ENCODE measurements around the gene NR4A3.

Gene NR4A3

DNA sequence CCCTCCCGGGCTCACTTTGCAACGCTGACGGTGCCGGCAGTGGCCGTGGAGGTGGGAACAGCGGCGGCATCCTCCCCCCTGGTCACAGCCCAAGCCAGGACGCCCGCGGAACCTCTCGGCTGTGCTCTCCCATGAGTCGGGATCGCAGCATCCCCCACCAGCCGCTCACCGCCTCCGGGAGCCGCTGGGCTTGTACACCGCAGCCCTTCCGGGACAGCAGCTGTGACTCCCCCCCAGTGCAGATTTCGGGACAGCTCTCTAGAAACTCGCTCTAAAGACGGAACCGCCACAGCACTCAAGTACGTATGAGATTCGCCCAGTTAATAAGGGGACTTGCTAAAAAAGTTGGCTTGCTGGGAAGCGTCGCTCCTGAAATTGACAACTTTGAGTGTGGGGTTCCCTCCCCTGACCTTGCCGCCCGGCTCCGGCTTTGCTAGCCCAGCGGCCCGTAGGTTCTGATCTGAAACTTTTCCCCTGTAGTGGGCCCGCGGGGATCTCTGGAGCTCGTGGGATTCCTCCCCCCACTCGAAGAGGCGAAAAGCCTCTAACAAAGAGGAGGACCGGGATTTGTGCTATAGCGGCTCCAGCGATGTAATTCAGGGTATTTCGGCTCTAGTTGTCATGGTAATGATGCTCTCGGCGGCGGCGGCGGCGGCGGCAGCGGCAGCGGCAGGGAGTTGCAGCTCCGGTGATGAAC lies 572 bp downstream of the NR4A3 start:
- peaks cover 27% of the 10 kb centered on the region for H3K27me3 ChIP-seq (ENCODE audit: insufficient read depth, low read depth, severe bottlenecking)

DNA sequence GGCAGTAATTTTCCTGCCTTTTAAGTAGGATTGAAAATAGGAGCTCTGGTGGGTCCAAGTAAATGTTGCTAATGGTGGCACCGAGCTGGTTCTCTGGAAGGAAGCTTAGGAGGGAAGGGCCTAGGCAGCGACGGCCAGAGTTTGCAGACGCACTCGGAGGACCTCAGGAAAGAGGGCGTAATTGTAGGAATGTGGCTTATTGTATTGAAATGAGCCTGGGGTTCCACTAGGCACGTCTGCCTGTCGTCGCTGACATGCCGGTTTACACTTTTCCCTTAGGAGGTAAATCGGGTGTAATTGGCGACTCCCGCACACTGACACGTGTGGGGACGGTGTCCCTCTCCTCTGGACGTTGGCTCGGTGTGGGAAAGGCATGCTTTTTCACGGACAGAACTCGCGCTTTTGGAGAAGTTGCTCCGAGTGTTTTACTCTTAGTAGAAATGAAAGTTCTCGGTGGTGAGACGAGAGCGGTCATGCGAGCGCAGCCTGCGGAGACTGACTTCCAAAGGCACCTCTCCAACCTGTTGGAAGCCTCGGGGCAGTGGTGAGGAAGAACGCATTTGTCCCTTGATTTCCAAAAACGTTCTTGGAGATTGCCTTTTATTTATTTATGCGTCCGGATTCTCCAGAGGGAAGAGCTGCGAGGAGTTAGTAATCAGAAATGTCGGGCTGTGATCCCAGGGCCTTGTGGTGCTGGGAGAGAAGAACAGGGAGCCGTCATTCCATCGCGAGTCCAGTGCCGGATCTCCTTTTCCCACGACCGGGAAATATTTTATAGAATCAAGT lies 1.3 kb downstream of the NR4A3 start:
- peaks cover 27% of the 10 kb centered on the region for H3K27me3 ChIP-seq (ENCODE audit: insufficient read depth, low read depth, severe bottlenecking)
- no peak for DNase-seq
- H3K27ac ChIP-seq: no peak overlapping the region
- peaks cover 5% of the 10 kb centered on the region for H3K36me3 ChIP-seq
- TF ChIP-seq CTCF (IDR thresholded peaks at IDR 0.05; ENCODE audit: low read depth, low read length): no peak
- peak overlapping the region; percentile 78 for H3K4me3 ChIP-seq (ENCODE audit: low read depth, low read length)
- H3K9me3 ChIP-seq (ENCODE audit: severe bottlenecking): no peaks in the 10 kb centered on the region

More for the DNA sequence above, 572 bp downstream of the NR4A3 start:
- Histone ChIP-seq H3K27ac (no peak overlapping the region), H3K9me3 (ENCODE audit: severe bottlenecking) (no peaks in the 10 kb centered on the region), H3K4me3 (ENCODE audit: low read depth, low read length) (peak overlapping the region; percentile 78), H3K36me3 (peaks cover 5% of the 10 kb centered on the region)
- TF ChIP-seq CTCF (IDR thresholded peaks at IDR 0.05; ENCODE audit: low read depth, low read length): no peak
- DNase-seq: peak; percentile 34

DNA sequence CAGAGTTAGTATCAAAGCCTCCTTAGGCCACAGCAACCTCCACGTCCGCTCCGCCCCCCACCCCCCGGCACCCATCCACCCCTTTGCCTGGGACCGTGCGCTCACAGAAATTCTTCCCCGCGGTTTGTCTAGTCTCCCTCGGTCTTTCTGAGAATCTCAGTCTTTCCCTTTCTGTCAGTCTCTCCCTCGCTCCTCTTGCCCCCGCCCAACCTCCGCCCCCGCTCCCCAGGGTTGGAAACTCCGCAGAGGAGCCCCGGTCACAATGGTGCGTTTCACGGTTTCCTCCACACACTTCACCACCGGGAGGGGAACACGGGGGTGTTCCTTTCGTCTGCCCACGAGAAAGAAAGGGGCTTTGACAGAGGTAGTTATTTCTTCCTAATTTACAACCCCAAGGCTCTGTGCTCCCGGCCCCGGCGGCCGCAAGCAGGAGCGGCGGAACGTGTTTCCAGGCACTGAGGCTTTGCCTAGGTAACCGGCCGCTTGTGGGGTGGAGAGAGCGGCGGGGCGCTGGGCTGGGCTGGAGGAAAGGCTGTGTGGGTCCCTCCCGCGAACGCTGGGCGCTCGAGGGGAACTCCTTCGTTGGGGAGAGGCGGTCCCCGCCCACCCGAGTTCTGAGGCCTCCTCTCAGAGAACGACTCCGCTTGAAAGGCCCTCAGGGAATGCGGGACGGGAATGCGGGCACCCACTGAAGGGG lies 2.1 kb downstream of the NR4A3 start:
- peak; percentile 41 for DNase-seq
- Histone ChIP-seq H3K36me3 (peaks cover 5% of the 10 kb centered on the region), H3K27ac (no peak overlapping the region), H3K9me3 (ENCODE audit: severe bottlenecking) (no peaks in the 10 kb centered on the region), H3K27me3 (ENCODE audit: insufficient read depth, low read depth, severe bottlenecking) (peaks cover 27% of the 10 kb centered on the region), H3K4me3 (ENCODE audit: low read depth, low read length) (peak overlapping the region; percentile 78)
- no peak for TF ChIP-seq CTCF (IDR thresholded peaks at IDR 0.05; ENCODE audit: low read depth, low read length)

DNA sequence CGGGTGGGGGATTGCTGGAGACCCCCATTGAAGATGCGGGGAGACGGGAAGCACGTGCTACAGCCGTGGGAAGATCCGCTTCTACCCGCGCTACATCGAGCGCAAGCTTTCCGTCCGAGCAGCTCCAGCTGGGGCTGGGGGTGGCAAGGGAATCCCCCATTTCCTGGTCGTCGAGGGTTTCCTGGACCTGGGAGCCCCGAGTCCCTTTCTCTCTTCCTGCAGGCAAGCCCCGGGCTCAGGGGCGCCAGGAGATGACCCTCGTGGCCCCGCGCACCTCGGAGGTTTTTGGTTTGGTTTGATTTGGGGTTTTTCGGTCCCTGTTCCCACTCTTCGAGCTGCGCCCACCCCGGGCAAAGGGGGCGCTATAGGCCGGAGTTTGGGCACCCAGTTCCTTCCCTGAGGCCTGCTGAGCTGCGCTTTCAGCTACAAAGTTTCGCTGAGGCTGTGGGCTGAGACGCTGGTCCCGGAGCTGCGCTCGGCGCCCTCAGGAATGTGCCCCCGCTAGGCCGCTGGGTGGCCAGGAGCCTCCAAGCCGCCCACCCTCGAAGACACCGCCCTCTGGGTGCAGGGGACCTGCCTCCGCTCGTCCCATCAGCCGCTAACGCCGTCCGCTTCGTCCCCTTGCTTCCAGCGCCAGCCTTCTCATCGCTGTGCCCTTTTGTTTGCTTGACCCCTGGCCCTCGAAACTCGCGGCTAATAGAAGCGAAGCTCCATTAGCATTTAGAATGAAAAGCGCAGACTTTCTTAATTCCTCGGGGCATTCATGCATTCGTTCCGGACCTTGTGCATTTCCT lies 2.9 kb downstream of the NR4A3 start:
- H3K27ac ChIP-seq: no peak overlapping the region
- peak; percentile 47 for DNase-seq
- H3K9me3 ChIP-seq (ENCODE audit: severe bottlenecking): no peaks in the 10 kb centered on the region
- peak; percentile 57 for TF ChIP-seq CTCF (IDR thresholded peaks at IDR 0.05; ENCODE audit: low read depth, low read length)
- peaks cover 27% of the 10 kb centered on the region for H3K27me3 ChIP-seq (ENCODE audit: insufficient read depth, low read depth, severe bottlenecking)
- peak overlapping the region; percentile 78 for H3K4me3 ChIP-seq (ENCODE audit: low read depth, low read length)
- peaks cover 1% of the 10 kb centered on the region for H3K36me3 ChIP-seq

DNA sequence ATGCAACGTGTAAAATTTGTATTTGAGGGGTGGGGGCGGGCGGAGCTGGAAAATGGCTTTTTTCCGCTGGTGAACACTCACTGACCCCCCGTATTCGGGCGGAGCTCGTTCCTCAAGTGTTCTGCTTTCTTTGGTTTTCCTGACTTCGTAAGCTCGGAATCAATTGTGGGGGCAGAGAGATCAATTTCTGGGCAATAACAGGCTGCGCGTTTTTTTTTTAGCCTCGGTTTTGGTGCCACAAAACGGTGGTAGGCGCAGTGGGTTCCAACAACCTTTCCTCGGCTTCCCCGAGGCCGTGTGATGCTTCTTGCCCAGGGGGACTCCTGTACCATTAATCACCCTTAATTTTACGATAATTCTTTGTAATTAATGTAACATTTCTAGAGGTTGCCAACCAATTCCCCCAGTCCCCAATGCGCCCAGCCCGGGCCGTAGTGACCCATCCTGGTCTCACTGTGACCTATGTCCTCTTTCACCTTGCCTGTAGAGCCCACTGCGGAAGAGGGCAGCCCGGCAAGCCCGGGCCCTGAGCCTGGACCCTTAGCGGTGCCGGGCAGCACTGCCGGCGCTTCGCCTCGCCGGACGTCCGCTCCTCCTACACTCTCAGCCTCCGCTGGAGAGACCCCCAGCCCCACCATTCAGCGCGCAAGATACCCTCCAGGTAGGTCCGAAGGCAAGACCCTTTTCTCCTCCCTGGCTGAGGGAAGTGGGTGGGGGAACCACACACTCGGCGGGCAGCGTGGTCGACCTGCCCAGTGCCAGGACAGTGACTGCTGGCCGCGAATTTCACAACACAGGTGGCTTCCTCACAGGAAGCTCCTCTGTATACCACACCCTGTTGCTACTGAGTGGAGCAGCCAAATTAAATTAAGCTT lies 3.7 kb downstream of the NR4A3 start:
- Histone ChIP-seq H3K9me3 (ENCODE audit: severe bottlenecking) (no peaks in the 10 kb centered on the region), H3K27me3 (ENCODE audit: insufficient read depth, low read depth, severe bottlenecking) (peaks cover 27% of the 10 kb centered on the region), H3K36me3 (no peaks in the 10 kb centered on the region), H3K27ac (no peak overlapping the region), H3K4me3 (ENCODE audit: low read depth, low read length) (no peak overlapping the region)
- no peak for DNase-seq
- no peak for TF ChIP-seq CTCF (IDR thresholded peaks at IDR 0.05; ENCODE audit: low read depth, low read length)

Data from WERI-Rb-1 (cell line).